ENCODE data around the gene NOL6. TPM values are rescaled to one million over a fixed set of nuclear protein-coding genes. Genes with fewer than 3 reads are reported as not detected.
A peak's percentile ranks its signal among the peaks of the same experiment; 100 is the strongest.

NOL6 gene
- total and polyA plus RNA-seq, 9 donors: 16.8 to 30.0 (median 22.8) TPM

- no peaks in the 10 kb centered on the region for H3K36me3 ChIP-seq (ENCODE audit: control insufficient read depth, insufficient read depth, low read length)
- WGBS (ENCODE audit: insufficient coverage): 100% methylated on average over 1 of the region's 3 CpGs
- peaks cover under 1% of the 10 kb centered on the region for H3K4me1 ChIP-seq (ENCODE audit: control insufficient read depth, insufficient read depth, low read length)
- peaks cover 3% of the 10 kb centered on the region for H3K27me3 ChIP-seq (ENCODE audit: control insufficient read depth, insufficient read depth, low read length)
- no peak for DNase-seq
- no peaks in the 10 kb centered on the region for H3K9me3 ChIP-seq (replicated peaks; ENCODE audit: control insufficient read depth, low read depth, low read length)
- no peak overlapping the region for H3K27ac ChIP-seq (ENCODE audit: low read length)
- H3K4me3 ChIP-seq (ENCODE audit: low read length): no peak overlapping the region
Observed at GRCh38 chr9:33453286-33453860, 20.4 kb downstream of the NOL6 start.

GRCh38 chr9:33452828-33453271 lies 20.9 kb downstream of the NOL6 start:
- 20% methylated on average over 4 of the region's 7 CpGs for WGBS (ENCODE audit: insufficient coverage)
- Histone ChIP-seq H3K9me3 (replicated peaks; ENCODE audit: control insufficient read depth, low read depth, low read length) (no peaks in the 10 kb centered on the region), H3K27ac (ENCODE audit: low read length) (no peak overlapping the region), H3K36me3 (ENCODE audit: control insufficient read depth, insufficient read depth, low read length) (no peaks in the 10 kb centered on the region), H3K27me3 (ENCODE audit: control insufficient read depth, insufficient read depth, low read length) (peaks cover 8% of the 10 kb centered on the region), H3K4me3 (ENCODE audit: low read length) (no peak overlapping the region), H3K4me1 (ENCODE audit: control insufficient read depth, insufficient read depth, low read length) (peaks cover 5% of the 10 kb centered on the region)
- DNase-seq: no peak

GRCh38 chr9:33450621-33451146 lies 23.0 kb downstream of the NOL6 start:
- Histone ChIP-seq H3K27me3 (ENCODE audit: control insufficient read depth, insufficient read depth, low read length) (peaks cover 11% of the 10 kb centered on the region), H3K4me1 (ENCODE audit: control insufficient read depth, insufficient read depth, low read length) (peaks cover 26% of the 10 kb centered on the region), H3K9me3 (replicated peaks; ENCODE audit: control insufficient read depth, low read depth, low read length) (no peaks in the 10 kb centered on the region), H3K27ac (ENCODE audit: low read length) (no peak overlapping the region), H3K36me3 (ENCODE audit: control insufficient read depth, insufficient read depth, low read length) (no peaks in the 10 kb centered on the region), H3K4me3 (ENCODE audit: low read length) (no peak overlapping the region)
- no peak for DNase-seq
- 85% methylated on average over 4 of the region's 4 CpGs for WGBS (ENCODE audit: insufficient coverage)

DNA sequence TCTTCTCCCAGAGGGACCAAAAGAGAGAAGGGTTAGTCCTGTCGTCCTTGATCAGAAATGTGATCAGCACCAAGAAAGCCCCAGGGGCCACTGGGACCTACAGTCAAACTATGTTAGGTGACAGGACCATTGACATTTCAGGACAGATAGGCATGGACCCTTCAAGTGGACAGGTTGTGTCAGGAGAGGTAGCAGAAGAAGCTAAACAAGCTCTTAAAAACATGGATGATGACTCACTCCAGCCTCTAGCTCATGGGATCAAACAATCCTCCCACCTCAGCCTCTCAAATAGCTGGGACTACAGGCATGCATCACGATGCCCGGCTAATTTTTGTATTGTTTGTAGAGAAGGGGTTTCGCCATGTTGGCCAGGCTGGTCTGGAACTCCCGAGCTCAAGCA lies 24.0 kb downstream of the NOL6 start:
- H3K4me3 ChIP-seq (ENCODE audit: low read length): no peak overlapping the region
- H3K9me3 ChIP-seq (replicated peaks; ENCODE audit: control insufficient read depth, low read depth, low read length): no peaks in the 10 kb centered on the region
- no peaks in the 10 kb centered on the region for H3K36me3 ChIP-seq (ENCODE audit: control insufficient read depth, insufficient read depth, low read length)
- H3K4me1 ChIP-seq (ENCODE audit: control insufficient read depth, insufficient read depth, low read length): peaks cover 34% of the 10 kb centered on the region
- no peak overlapping the region for H3K27ac ChIP-seq (ENCODE audit: low read length)
- DNase-seq: no peak
- H3K27me3 ChIP-seq (ENCODE audit: control insufficient read depth, insufficient read depth, low read length): peaks cover 12% of the 10 kb centered on the region
- WGBS (ENCODE audit: insufficient coverage): 100% methylated on average over 2 of the region's 5 CpGs

GRCh38 chr9:33447799-33448553 lies 25.7 kb downstream of the NOL6 start:
- peaks cover 34% of the 10 kb centered on the region for H3K4me1 ChIP-seq (ENCODE audit: control insufficient read depth, insufficient read depth, low read length)
- H3K9me3 ChIP-seq (replicated peaks; ENCODE audit: control insufficient read depth, low read depth, low read length): no peaks in the 10 kb centered on the region
- H3K27me3 ChIP-seq (ENCODE audit: control insufficient read depth, insufficient read depth, low read length): peaks cover 13% of the 10 kb centered on the region
- H3K36me3 ChIP-seq (ENCODE audit: control insufficient read depth, insufficient read depth, low read length): peaks cover 6% of the 10 kb centered on the region
- H3K4me3 ChIP-seq (ENCODE audit: low read length): peak overlapping the region; percentile 31
- H3K27ac ChIP-seq (ENCODE audit: low read length): peak overlapping the region; percentile 65
- WGBS (ENCODE audit: insufficient coverage): 24% methylated on average over 19 of the region's 20 CpGs
- DNase-seq: no peak

GRCh38 chr9:33446946-33447798 lies 26.6 kb downstream of the NOL6 start, which contains the start of gene AQP3:
Gene AQP3, minus strand, starts transcription at chr9:33447593. Its CDS starts 63 bp downstream, at chr9:33447530.
- 1% methylated on average over 47 of the region's 50 CpGs for WGBS (ENCODE audit: insufficient coverage)
- Histone ChIP-seq H3K27ac (ENCODE audit: low read length) (peak within 1 kb of the TSS; percentile 84), H3K9me3 (replicated peaks; ENCODE audit: control insufficient read depth, low read depth, low read length) (no peaks in the 10 kb centered on the region), H3K4me1 (ENCODE audit: control insufficient read depth, insufficient read depth, low read length) (peaks cover 34% of the 10 kb centered on the region), H3K36me3 (ENCODE audit: control insufficient read depth, insufficient read depth, low read length) (peaks cover 8% of the 10 kb centered on the region), H3K4me3 (ENCODE audit: low read length) (peak within 1 kb of the TSS; percentile 42), H3K27me3 (ENCODE audit: control insufficient read depth, insufficient read depth, low read length) (peaks cover 13% of the 10 kb centered on the region)
- DNase-seq: peak; percentile 76

DNA sequence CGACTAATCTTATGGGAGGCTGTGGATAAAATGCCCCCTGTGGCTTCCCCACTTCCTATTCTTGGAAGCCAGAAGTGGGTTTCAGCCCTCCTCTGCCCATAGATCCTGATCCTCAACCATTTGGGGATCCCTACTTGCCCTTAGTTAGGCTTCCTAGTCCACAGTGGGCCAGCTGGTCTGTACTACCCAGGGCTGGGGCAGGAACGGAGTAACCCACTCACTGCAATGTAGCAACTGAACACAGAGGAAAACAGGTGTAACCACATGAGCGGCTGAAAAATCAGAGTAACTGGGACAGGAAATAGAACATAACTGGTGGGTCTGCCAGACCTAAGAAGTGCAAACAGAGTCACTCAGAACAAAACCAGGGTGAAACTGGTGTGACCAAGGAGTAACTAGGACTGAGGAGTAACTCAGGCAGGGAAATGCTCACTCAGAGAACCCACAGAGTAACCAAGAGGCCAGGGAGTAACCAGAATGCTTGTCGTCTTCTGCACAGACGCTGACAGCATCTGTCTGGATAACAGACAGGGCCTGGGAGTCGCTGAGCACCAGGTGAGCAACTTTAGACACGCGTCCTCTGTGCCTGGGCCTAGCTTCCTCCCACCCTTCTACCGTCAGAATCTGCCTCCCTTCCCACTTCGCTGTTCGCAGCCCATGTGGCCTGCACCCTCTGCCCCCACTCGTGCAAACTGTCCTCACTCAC lies 27.3 kb downstream of the NOL6 start:
- peak overlapping the region; percentile 42 for H3K4me3 ChIP-seq (ENCODE audit: low read length)
- H3K27ac ChIP-seq (ENCODE audit: low read length): peak overlapping the region; percentile 84
- H3K36me3 ChIP-seq (ENCODE audit: control insufficient read depth, insufficient read depth, low read length): peaks cover 8% of the 10 kb centered on the region
- peaks cover 13% of the 10 kb centered on the region for H3K27me3 ChIP-seq (ENCODE audit: control insufficient read depth, insufficient read depth, low read length)
- peaks cover 34% of the 10 kb centered on the region for H3K4me1 ChIP-seq (ENCODE audit: control insufficient read depth, insufficient read depth, low read length)
- no peaks in the 10 kb centered on the region for H3K9me3 ChIP-seq (replicated peaks; ENCODE audit: control insufficient read depth, low read depth, low read length)
- DNase-seq: no peak
- WGBS (ENCODE audit: insufficient coverage): 55% methylated on average over 11 of the region's 12 CpGs

GRCh38 chr9:33445389-33446239 lies 28.1 kb downstream of the NOL6 start:
- peaks cover 13% of the 10 kb centered on the region for H3K27me3 ChIP-seq (ENCODE audit: control insufficient read depth, insufficient read depth, low read length)
- WGBS (ENCODE audit: insufficient coverage): 62% methylated on average over 6 of the region's 11 CpGs
- H3K27ac ChIP-seq (ENCODE audit: low read length): peak overlapping the region; percentile 84
- peaks cover 34% of the 10 kb centered on the region for H3K4me1 ChIP-seq (ENCODE audit: control insufficient read depth, insufficient read depth, low read length)
- H3K9me3 ChIP-seq (replicated peaks; ENCODE audit: control insufficient read depth, low read depth, low read length): no peaks in the 10 kb centered on the region
- H3K36me3 ChIP-seq (ENCODE audit: control insufficient read depth, insufficient read depth, low read length): peaks cover 8% of the 10 kb centered on the region
- H3K4me3 ChIP-seq (ENCODE audit: low read length): no peak overlapping the region
- DNase-seq: no peak

All from muscle of leg (tissue), 11 donors.